OCI-LY7 (cell line): ENCODE data around the gene BLACAT1. TPM values are rescaled to one million over a fixed set of nuclear protein-coding genes. Genes with fewer than 3 reads are reported as not detected.
"Not testable (repeated sequence)": the region's sequence is repeated elsewhere in the genome, so short reads cannot be mapped to it uniquely, and the experiment has no call there.

Experiments used
- BruUV-seq: library from RNA; stranded (reverse); fragments of 400-500 nt; replicated peaks from 2 replicates; lab custom pipeline; 2021; lab: Mats Ljungman, UMichigan
- CTCF ChIA-PET: fragments of 300-600 bp; sonication (Branson Sonifier 250); formaldehyde crosslinking; loops from one replicate; lab custom pipeline; 2022; ENCODE audit warnings: antibody characterized with exemption; ENCODE audit not compliant: unreplicated experiment; lab: Charles Lee
- POLR2A ChIA-PET: fragments of 300-600 bp; sonication (Branson Sonifier 250); formaldehyde crosslinking; loops from one replicate; lab custom pipeline; 2022; ENCODE audit warnings: antibody characterized with exemption; lab: Charles Lee
- DNase-seq: peaks from one replicate; pipeline ENCODE4 v3.0.0-alpha.2; 2015; ENCODE audit warnings: low spot score
- H2AFZ ChIP-seq: fragments of 200-600 bp; sonication (generic), shearing (Covaris generic); 2 replicates; pipeline ENCODE4 v1.6.1; 2014; ENCODE audit warnings: mild to moderate bottlenecking, antibody characterized with exemption, low read length, moderate library complexity
- H3K27ac ChIP-seq: fragments of 200-600 bp; sonication (generic); 2 replicates; pipeline ENCODE4 v1.5.1; 2014; ENCODE audit warnings: mixed run types, low read depth, mild to moderate bottlenecking, moderate library complexity, low read length, inconsistent platforms; ENCODE audit not compliant: poor library complexity, severe bottlenecking
- H3K36me3 ChIP-seq: fragments of 200-600 bp; sonication (generic); 2 replicates; pipeline ENCODE4 v1.6.1; 2014; ENCODE audit warnings: mild to moderate bottlenecking, antibody characterized with exemption, low read length, moderate library complexity, mixed read lengths; ENCODE audit not compliant: insufficient read depth
- H3K4me1 ChIP-seq: fragments of 200-600 bp; sonication (generic); 2 replicates; pipeline ENCODE4 v1.5.1; 2014; ENCODE audit warnings: mild to moderate bottlenecking, low read length; ENCODE audit not compliant: insufficient read depth, poor library complexity, severe bottlenecking
- H3K4me2 ChIP-seq: fragments of 200-600 bp; sonication (generic); 2 replicates; pipeline ENCODE4 v1.6.1; 2014; ENCODE audit warnings: mild to moderate bottlenecking, low read length
- H3K4me3 ChIP-seq: fragments of 200-600 bp; sonication (generic); 2 replicates; pipeline ENCODE4 v1.5.1; 2014; ENCODE audit warnings: mild to moderate bottlenecking, low read depth, low read length; ENCODE audit not compliant: poor library complexity, severe bottlenecking
- H3K79me2 ChIP-seq: fragments of 200-600 bp; sonication (generic); 2 replicates; pipeline ENCODE4 v1.6.1; 2016; ENCODE audit warnings: low read depth, mild to moderate bottlenecking, low read length, moderate library complexity, mixed read lengths; ENCODE audit not compliant: insufficient read depth
- H3K9me2 ChIP-seq: fragments of 200-600 bp; sonication (generic); 2 replicates; pipeline ENCODE4 v1.6.1; 2016; ENCODE audit warnings: mild to moderate bottlenecking, low read length, mixed read lengths; ENCODE audit not compliant: insufficient read depth
- H3K9me3 ChIP-seq: fragments of 200-600 bp; sonication (generic); 2 replicates; pipeline ENCODE4 v1.6.1; 2014; ENCODE audit warnings: mild to moderate bottlenecking, mixed run types, low read length, mixed read lengths
- H4K20me1 ChIP-seq: fragments of 200-600 bp; sonication (generic); 2 replicates; pipeline ENCODE4 v1.6.1; 2014; ENCODE audit warnings: mild to moderate bottlenecking, antibody characterized with exemption, low read length, moderate library complexity, mixed read lengths; ENCODE audit not compliant: insufficient read depth
- CTCF ChIP-seq: fragments of 200-600 bp; sonication (generic); conservative IDR thresholded peaks from 2 replicates; pipeline ENCODE4 v1.5.1; 2014; ENCODE audit warnings: mild to moderate bottlenecking, antibody characterized with exemption, low read length, moderate library complexity, mixed read lengths
- EZH2phosphoT487 ChIP-seq: fragments of 200-600 bp; sonication (generic); IDR thresholded peaks from 2 replicates; pipeline ENCODE4 v1.6.1; 2018; ENCODE audit warnings: low read depth, borderline replicate concordance, mild to moderate bottlenecking, mixed run types, antibody characterized with exemption, low read length, moderate library complexity, mixed read lengths
- intact Hi-C: fragments of 100-400 bp; cut with micrococcal nuclease; formaldehyde crosslinking; loops from one replicate; pipeline ENCODE4 v1.10.0; 2022; ENCODE audit not compliant: unreplicated experiment
- total RNA-seq, 2 experiments: library from RNA; depleted of rRNA in 1 of 2; stranded (reverse); fragments of >200 nt in 1 of 2; shearing (Covaris generic) in 1 of 2; gene quantifications; 2 replicates each; pipeline ENCODE4 v1.2.3, GENCODE V29; 2014 to 2022

Gene BLACAT1
- total RNA-seq, 2 experiments from 2014 or later: 0.19 to 0.29 TPM

- ChIA-PET CTCF (no interaction called here), POLR2A (no interaction called here)
- TF ChIP-seq EZH2phosphoT487: no peak
- Histone ChIP-seq H3K9me2 (no peaks in the 10 kb centered on the region), H3K79me2 (no peaks in the 10 kb centered on the region), H3K4me3 (no peak overlapping the region), H3K27ac (no peak overlapping the region), H3K4me2 (peak overlapping the region; percentile 10; the same call in 1 of the 2 replicates), H2AFZ (no peak overlapping the region), H4K20me1 (no peaks in the 10 kb centered on the region), H3K9me3 (no peaks in the 10 kb centered on the region), H3K4me1 (peaks cover 64% of the 10 kb centered on the region), H3K36me3 (no peaks in the 10 kb centered on the region)
- no peak for DNase-seq
- intact Hi-C loops: loop anchor here (5.0 kb wide), 2 partner anchors 82 to 162 kb away; no protein-coding TSS in a partner anchor
- BruUV-seq: no TSS peak
These were observed 21.1 kb downstream of the BLACAT1 start for GRCh38 chr1:205434738-205435137.

DNA sequence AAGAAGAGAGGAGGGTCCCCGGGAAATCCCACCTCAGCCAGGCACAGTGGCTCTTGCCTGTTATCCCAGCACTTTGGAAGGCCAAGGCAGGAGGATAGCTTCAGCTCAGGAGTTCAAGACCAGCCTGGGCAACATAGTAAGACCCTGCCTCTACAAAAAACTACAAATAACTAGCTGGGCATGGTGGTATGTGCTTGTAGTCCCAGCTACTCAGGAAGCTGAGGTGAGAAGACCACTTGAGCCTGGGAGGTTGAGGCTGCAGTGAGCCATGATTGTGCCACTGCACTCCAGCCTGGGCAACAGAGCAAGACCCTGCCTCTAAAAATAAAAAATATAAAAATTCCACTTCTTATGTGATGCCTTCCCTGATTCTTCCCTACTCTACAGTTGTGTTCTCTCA is 23.2 kb downstream of the BLACAT1 start:
- H3K79me2 ChIP-seq, H3K9me3 ChIP-seq, H4K20me1 ChIP-seq, H3K36me3 ChIP-seq, BruUV-seq, H3K27ac ChIP-seq, H3K9me2 ChIP-seq, H3K4me3 ChIP-seq, DNase-seq, H3K4me2 ChIP-seq, POLR2A ChIA-PET, H2AFZ ChIP-seq, CTCF ChIA-PET: not testable (repeated sequence)
- intact Hi-C loops: loop anchor here (5.0 kb wide), 2 partner anchors 80 to 160 kb away; no protein-coding TSS in a partner anchor
- H3K4me1 ChIP-seq: peaks cover 48% of the 10 kb centered on the region

DNA sequence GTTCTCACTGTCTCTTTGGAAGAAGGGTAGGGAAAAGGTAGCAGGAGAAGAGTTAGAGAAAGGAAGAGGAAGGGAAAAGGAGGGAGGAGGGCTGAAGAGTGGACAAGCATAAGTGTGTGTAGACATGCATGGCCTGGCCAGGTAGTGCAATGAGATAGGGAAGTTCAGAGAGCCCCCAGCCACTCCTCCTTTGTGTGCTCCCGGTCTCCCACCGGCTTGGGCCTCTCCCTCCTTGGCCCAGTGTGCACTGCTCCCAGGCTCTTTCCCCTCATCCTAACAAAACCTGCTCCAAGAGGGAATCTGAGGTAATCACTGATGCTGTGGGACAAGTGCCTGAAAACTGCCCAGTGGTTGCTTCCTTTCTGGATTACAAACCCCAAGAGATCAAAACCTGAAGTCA is 23.7 kb downstream of the BLACAT1 start:
- Histone ChIP-seq H3K9me2 (no peaks in the 10 kb centered on the region), H3K4me3 (no peak overlapping the region), H3K79me2 (no peaks in the 10 kb centered on the region), H3K4me1 (peaks cover 42% of the 10 kb centered on the region), H3K9me3 (no peaks in the 10 kb centered on the region), H4K20me1 (no peaks in the 10 kb centered on the region), H2AFZ (no peak overlapping the region), H3K36me3 (no peaks in the 10 kb centered on the region), H3K4me2 (no peak overlapping the region), H3K27ac (no peak overlapping the region)
- POLR2A ChIA-PET: interaction anchor here (0.6 kb wide), 1 partner anchor 59 kb away, joined by 7 read pairs; no protein-coding TSS in a partner anchor
- DNase-seq: no peak
- no peak for TF ChIP-seq EZH2phosphoT487
- no peak for TF ChIP-seq CTCF
- CTCF ChIA-PET: no interaction called here
- intact Hi-C loops: loop anchor here (5.0 kb wide), 2 partner anchors 80 to 160 kb away; no protein-coding TSS in a partner anchor
- no TSS peak for BruUV-seq
